HepG2 (cell line): Measurements from ENCODE around the gene HPS4. TPM values are rescaled to one million over a fixed set of nuclear protein-coding genes. Genes with fewer than 3 reads are reported as not detected.

Source experiments
- ATAC-seq: fragments of 200-7000 bp; cut with Tn5 transposase; 3 replicates; pipeline ENCODE4 v1.9.1; 2020; ENCODE audit warnings: mild to moderate bottlenecking, moderate library complexity
- BruUV-seq: library from RNA; stranded (reverse); fragments of 400-500 nt; replicated peaks from 2 replicates; lab custom pipeline; 2021; lab: Mats Ljungman, UMichigan
- CTCF ChIA-PET: fragments of 300-600 bp; formaldehyde crosslinking; extraction: SDS; loops from one replicate; lab custom pipeline; 2021; ENCODE audit warnings: low total read pairs, inconsistent platforms, low intra/inter-chr PET ratio; lab: Yijun Ruan, JAX
- POLR2A ChIA-PET: fragments of 350-600 bp; sonication (Branson Sonifier 250); formaldehyde crosslinking; loops from one replicate; lab custom pipeline; 2020; ENCODE audit warnings: antibody characterized with exemption, inconsistent platforms; lab: Yijun Ruan, JAX
- DNase-seq: peaks from one replicate; pipeline ENCODE4 v3.0.0-alpha.2; 2015; ENCODE audit warnings: low spot score
- FAIRE-seq: peaks from 3 replicates; lab custom pipeline; 2011; peaks lifted over from hg19 to GRCh38; lab: Jason Lieb, UNC
- H2AFZ ChIP-seq: one replicate; pipeline ENCODE4 v1.6.1; 2011; ENCODE audit warnings: low read length, inconsistent platforms
- H3K27ac ChIP-seq: fragments of 300-600 bp; 3 replicates; pipeline ENCODE4 v1.8.0; 2011; ENCODE audit warnings: mixed run types, mild to moderate bottlenecking, mixed read lengths, low read length, inconsistent platforms; ENCODE audit not compliant: insufficient read depth; ENCODE audit errors: extremely low read length
- H3K27me3 ChIP-seq, 2 experiments: fragments of 200-600 bp in 1 of 2; 2 replicates in 1 of 2; 3 replicates in 1 of 2; pipeline versions ENCODE4 v1.6.0 to v1.8.0; 2011; ENCODE audit warnings: low read length in 2 of 2, mild to moderate bottlenecking in 2 of 2, moderate library complexity in 2 of 2, inconsistent platforms in 1 of 2; ENCODE audit not compliant: insufficient read depth in 2 of 2, control insufficient read depth in 1 of 2
- H3K36me3 ChIP-seq, 2 experiments: fragments of 200-600 bp in 1 of 2; replicated peaks in 1 of 2; 2 replicates in 1 of 2; 3 replicates in 1 of 2; pipeline versions ENCODE4 v1.5.1 to v1.8.0; 2011; ENCODE audit warnings: low read length in 2 of 2, inconsistent platforms in 1 of 2; ENCODE audit not compliant: insufficient read depth in 2 of 2, control insufficient read depth in 1 of 2
- H3K4me1 ChIP-seq: 2 replicates; pipeline ENCODE4 v1.5.1; 2012; ENCODE audit warnings: low read length, inconsistent platforms; ENCODE audit not compliant: insufficient read depth
- H3K4me2 ChIP-seq: 2 replicates; pipeline ENCODE4 v1.6.0; 2011; ENCODE audit warnings: low read depth, low read length, inconsistent platforms
- H3K4me3 ChIP-seq, 3 experiments: fragments of 200-600 bp in 1 of 3; sonication (generic), shearing (Covaris generic) in 1 of 3; replicated peaks in 1 of 3; 2 replicates each; pipeline ENCODE4 v1.5.1; 2011 to 2016; ENCODE audit warnings: low read length in 3 of 3, inconsistent platforms in 2 of 3, low read depth in 2 of 3, mild to moderate bottlenecking in 2 of 3, control low read depth in 1 of 3, mixed read lengths in 1 of 3; ENCODE audit not compliant: insufficient read depth in 1 of 3
- H3K79me2 ChIP-seq: one replicate; pipeline ENCODE4 v1.6.1; 2011; ENCODE audit warnings: low read length, inconsistent platforms; ENCODE audit not compliant: insufficient read depth
- H3K9ac ChIP-seq: 2 replicates; pipeline ENCODE4 v1.6.0; 2011; ENCODE audit warnings: mild to moderate bottlenecking, low read depth, low read length, inconsistent platforms; ENCODE audit not compliant: insufficient read depth
- H3K9me3 ChIP-seq: 2 replicates; pipeline ENCODE4 v1.5.1; 2012; ENCODE audit warnings: mild to moderate bottlenecking, low read length
- H4K20me1 ChIP-seq: 2 replicates; pipeline ENCODE4 v1.6.0; 2011; ENCODE audit warnings: inconsistent platforms, mild to moderate bottlenecking, low read length, moderate library complexity; ENCODE audit not compliant: insufficient read depth
- ARID4A ChIP-seq: sonication (generic); formaldehyde crosslinking; IDR thresholded peaks from 2 replicates; pipeline ENCODE4 v1.5.0; 2020; ENCODE audit warnings: mild to moderate bottlenecking, missing genetic modification reagents, borderline replicate concordance
- CBX5 ChIP-seq: sonication (generic); formaldehyde crosslinking; IDR thresholded peaks from 2 replicates; pipeline ENCODE4 v1.4.0; 2020; ENCODE audit warnings: missing genetic modification reagents, borderline replicate concordance
- CCAR2 ChIP-seq: fragments of 200-400 bp; formaldehyde crosslinking; optimal IDR thresholded peaks from 2 replicates; pipeline ENCODE3; 2018; ENCODE audit warnings: low read depth, mild to moderate bottlenecking, low read length, moderate library complexity
- MAFF ChIP-seq: IDR thresholded peaks from 2 replicates; pipeline ENCODE4 v1.6.1; 2011; ENCODE audit warnings: low read depth, low read length, improper control_type of control experiment
- MAFK ChIP-seq, 2 experiments: IDR thresholded peaks in 1 of 2; conservative IDR thresholded peaks in 1 of 2; 2 replicates each; pipeline ENCODE4 v1.6.1; 2011; ENCODE audit warnings: improper control_type of control experiment in 2 of 2, low read length in 2 of 2
- POGZ ChIP-seq: sonication (generic); formaldehyde crosslinking; IDR thresholded peaks from 2 replicates; pipeline ENCODE4 v1.4.0; 2020; ENCODE audit warnings: mild to moderate bottlenecking, missing genetic modification reagents
- XRCC5 ChIP-seq: fragments of 200-400 bp; formaldehyde crosslinking; optimal IDR thresholded peaks from 2 replicates; pipeline ENCODE3; 2017; ENCODE audit warnings: mild to moderate bottlenecking, low read length
- ZFP36L1 ChIP-seq: sonication (generic); formaldehyde crosslinking; IDR thresholded peaks from 2 replicates; pipeline ENCODE4 v1.8.0; 2022; ENCODE audit warnings: mild to moderate bottlenecking, missing genetic modification reagents, moderate library complexity
- ZNF280B ChIP-seq: sonication (generic); formaldehyde crosslinking; IDR thresholded peaks from 2 replicates; pipeline ENCODE4 v1.5.0; 2020; ENCODE audit warnings: missing genetic modification reagents, mild to moderate bottlenecking, borderline replicate concordance
- ZNF34 ChIP-seq: sonication (generic); formaldehyde crosslinking; IDR thresholded peaks from 2 replicates; pipeline ENCODE4 v1.4.0; 2020; ENCODE audit warnings: mild to moderate bottlenecking, missing genetic modification reagents, borderline replicate concordance
- ZNF441 ChIP-seq: sonication (generic); formaldehyde crosslinking; IDR thresholded peaks from 2 replicates; pipeline ENCODE4 v1.7.0; 2021; ENCODE audit warnings: missing genetic modification reagents, borderline replicate concordance
- WGBS: methylation state at CpG from one replicate; pipeline ENCODE4 v1.1.6; 2017; ENCODE audit warnings: low lambda C conversion rate; 5-methylcytosine and 5-hydroxymethylcytosine counted together
- in situ Hi-C: cut with HindIII; loops from 2 replicates; pipeline ENCODE4 v1.10.0; 2017; ENCODE audit warnings: low pct_unique_long_range_greater_than_20kb; ENCODE audit not compliant: extremely low pct_ligation_motif_present
- intact Hi-C: fragments of 100-400 bp; cut with micrococcal nuclease; formaldehyde crosslinking; loops from one replicate; pipeline ENCODE4 v1.10.0; 2022; ENCODE audit not compliant: unreplicated experiment
- polyA plus RNA-seq, 8 experiments: library from polyadenylated mRNA; depleted of rRNA in 3 of 8; stranded (reverse) in 7 of 8; unstranded in 1 of 8; fragments of >200 nt; fragmentation: Illumina TruSeq in 4 of 8; extraction: Trizol in 4 of 8; gene quantifications; 2 replicates each; pipeline versions ENCODE4 v1.2.1 to v1.2.3, GENCODE V29; 2011 to 2016; ENCODE audit warnings: low read depth in 4 of 8, missing spikeins in 1 of 8, mixed read lengths in 1 of 8; ENCODE audit not compliant: insufficient read depth in 1 of 8
- total RNA-seq, 5 experiments: library from RNA; depleted of rRNA; stranded (reverse); fragments of >200 nt; fragmentation: Illumina TruSeq; extraction: Trizol; gene quantifications; 2 replicates each; pipeline ENCODE4 v1.2.3, GENCODE V29; 2016; ENCODE audit warnings: low read depth in 1 of 5
- TF ChIP-seq, protein P1 (sequence below): sonication (generic); formaldehyde crosslinking; IDR thresholded peaks from 2 replicates; pipeline ENCODE4 v1.8.0; 2023; ENCODE audit warnings: mild to moderate bottlenecking, missing genetic modification reagents
- TF ChIP-seq, protein P2 (sequence below): sonication (generic); formaldehyde crosslinking; IDR thresholded peaks from 2 replicates; pipeline ENCODE4 v1.4.0; 2020; ENCODE audit warnings: missing genetic modification reagents

HPS4 gene
- total and polyA plus RNA-seq, 2 of the 13 experiments (the other 11 are each of a cell fraction or from before 2014, with no cell fraction given): 27.4 to 34.0 TPM

GRCh38 chr22:26470807-26471206, 12.8 kb downstream of the HPS4 start:
- POLR2A ChIA-PET: no interaction called here
- Histone ChIP-seq H3K27me3 (no peaks in the 10 kb centered on the region), H3K4me2 (no peak overlapping the region), H3K79me2 (peaks cover 12% of the 10 kb centered on the region), H3K4me3 (no peak overlapping the region), H3K9me3 (no peaks in the 10 kb centered on the region), H3K36me3 (peaks cover 26 to 84% of the 10 kb centered on the region in 2 experiments), H3K4me1 (no peaks in the 10 kb centered on the region), H3K27ac (no peak overlapping the region), H3K9ac (no peak overlapping the region), H4K20me1 (no peaks in the 10 kb centered on the region), H2AFZ (no peak overlapping the region)
- CTCF ChIA-PET: no interaction called here
- WGBS: 100% methylated on average over 2 of the region's 2 CpGs
- TF ChIP-seq, protein P1, sequence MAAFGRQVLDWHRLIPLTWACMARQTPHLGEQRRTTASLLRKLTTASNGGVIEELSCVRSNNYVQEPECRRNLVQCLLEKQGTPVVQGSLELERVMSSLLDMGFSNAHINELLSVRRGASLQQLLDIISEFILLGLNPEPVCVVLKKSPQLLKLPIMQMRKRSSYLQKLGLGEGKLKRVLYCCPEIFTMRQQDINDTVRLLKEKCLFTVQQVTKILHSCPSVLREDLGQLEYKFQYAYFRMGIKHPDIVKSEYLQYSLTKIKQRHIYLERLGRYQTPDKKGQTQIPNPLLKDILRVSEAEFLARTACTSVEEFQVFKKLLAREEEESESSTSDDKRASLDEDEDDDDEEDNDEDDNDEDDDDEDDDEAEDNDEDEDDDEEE (CRISPR knock-in tag): no peak
- TF ChIP-seq ARID4A (no peak), MAFF (peak; percentile 58), CCAR2 (no peak), CBX5 (CRISPR knock-in tag) (no peak), ZNF34 (no peak), ZNF441 (CRISPR knock-in tag) (no peak), POGZ (CRISPR knock-in tag) (no peak), MAFK (conservative IDR thresholded peaks at IDR 0.05 in 1 of 2, IDR thresholded peaks at IDR 0.05 in 1 of 2; ENCODE audit: low read length in 2 of 2) (peak; percentile 70 to 78), XRCC5 (no peak), ZFP36L1 (no peak), ZNF280B (CRISPR knock-in tag) (no peak)
- TF ChIP-seq, protein P2, sequence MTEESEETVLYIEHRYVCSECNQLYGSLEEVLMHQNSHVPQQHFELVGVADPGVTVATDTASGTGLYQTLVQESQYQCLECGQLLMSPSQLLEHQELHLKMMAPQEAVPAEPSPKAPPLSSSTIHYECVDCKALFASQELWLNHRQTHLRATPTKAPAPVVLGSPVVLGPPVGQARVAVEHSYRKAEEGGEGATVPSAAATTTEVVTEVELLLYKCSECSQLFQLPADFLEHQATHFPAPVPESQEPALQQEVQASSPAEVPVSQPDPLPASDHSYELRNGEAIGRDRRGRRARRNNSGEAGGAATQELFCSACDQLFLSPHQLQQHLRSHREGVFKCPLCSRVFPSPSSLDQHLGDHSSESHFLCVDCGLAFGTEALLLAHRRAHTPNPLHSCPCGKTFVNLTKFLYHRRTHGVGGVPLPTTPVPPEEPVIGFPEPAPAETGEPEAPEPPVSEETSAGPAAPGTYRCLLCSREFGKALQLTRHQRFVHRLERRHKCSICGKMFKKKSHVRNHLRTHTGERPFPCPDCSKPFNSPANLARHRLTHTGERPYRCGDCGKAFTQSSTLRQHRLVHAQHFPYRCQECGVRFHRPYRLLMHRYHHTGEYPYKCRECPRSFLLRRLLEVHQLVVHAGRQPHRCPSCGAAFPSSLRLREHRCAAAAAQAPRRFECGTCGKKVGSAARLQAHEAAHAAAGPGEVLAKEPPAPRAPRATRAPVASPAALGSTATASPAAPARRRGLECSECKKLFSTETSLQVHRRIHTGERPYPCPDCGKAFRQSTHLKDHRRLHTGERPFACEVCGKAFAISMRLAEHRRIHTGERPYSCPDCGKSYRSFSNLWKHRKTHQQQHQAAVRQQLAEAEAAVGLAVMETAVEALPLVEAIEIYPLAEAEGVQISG: no peak
- ATAC-seq (no peak), DNase-seq (no peak), FAIRE-seq (no peak)
- in situ Hi-C loops: no loop called here
- BruUV-seq: no TSS peak
- intact Hi-C loops: no loop called here
